ENCODE measurements around the gene CDKN1B. TPM values are rescaled to one million over a fixed set of nuclear protein-coding genes. Genes with fewer than 3 reads are reported as not detected.
"Not testable (repeated sequence)": the region's sequence is repeated elsewhere in the genome, so short reads cannot be mapped to it uniquely, and the experiment has no call there.

The CDKN1B gene
- total RNA-seq, 1 donor from 2014 or later: 29.5 TPM

DNA sequence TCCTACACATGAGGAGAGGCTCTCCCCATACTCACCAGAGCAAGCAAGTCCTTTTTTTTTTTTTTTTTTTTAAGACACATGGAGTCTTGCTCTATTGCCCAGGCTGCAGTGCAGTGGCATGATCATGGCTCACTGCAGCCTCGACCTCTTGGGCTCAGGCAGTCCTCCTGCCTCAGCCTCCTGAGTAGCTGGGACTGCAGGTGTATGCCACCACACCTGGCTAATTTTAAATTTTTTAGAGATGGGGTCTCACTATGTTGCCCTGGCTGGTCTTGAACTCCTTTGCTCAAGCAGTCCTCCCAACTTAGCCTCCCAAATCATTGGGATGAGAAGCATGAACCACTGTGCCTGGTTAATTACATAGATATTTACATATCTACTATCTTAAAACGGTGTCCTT lies 21.0 kb downstream of the CDKN1B start:
- DNase-seq (ENCODE audit: low spot score); intact Hi-C loops (cut with DNase I): not testable (repeated sequence)

DNA sequence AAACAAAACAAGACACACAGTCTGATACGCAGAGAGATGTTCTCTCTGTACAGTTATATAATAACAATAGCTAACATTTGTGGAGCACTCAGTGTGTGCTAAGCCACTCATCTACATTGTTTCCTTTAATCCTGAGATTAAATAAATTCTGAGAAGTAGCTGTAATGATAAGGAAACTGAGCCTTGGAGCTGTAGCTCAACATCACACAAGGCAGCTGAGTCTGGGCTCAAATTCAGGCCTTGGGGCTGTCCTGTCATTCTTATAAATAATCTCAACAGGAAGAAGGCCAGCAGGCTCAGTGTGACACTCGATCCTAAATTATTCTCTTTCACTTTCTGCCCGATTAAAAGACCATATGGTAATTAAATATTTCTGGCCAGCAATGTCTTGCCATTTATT lies 24.5 kb downstream of the CDKN1B start:
- DNase-seq (ENCODE audit: low spot score): no peak
- intact Hi-C loops (cut with DNase I): loop anchor here (5.0 kb wide), 1 partner anchor 36 kb away; no protein-coding TSS in a partner anchor

DNA sequence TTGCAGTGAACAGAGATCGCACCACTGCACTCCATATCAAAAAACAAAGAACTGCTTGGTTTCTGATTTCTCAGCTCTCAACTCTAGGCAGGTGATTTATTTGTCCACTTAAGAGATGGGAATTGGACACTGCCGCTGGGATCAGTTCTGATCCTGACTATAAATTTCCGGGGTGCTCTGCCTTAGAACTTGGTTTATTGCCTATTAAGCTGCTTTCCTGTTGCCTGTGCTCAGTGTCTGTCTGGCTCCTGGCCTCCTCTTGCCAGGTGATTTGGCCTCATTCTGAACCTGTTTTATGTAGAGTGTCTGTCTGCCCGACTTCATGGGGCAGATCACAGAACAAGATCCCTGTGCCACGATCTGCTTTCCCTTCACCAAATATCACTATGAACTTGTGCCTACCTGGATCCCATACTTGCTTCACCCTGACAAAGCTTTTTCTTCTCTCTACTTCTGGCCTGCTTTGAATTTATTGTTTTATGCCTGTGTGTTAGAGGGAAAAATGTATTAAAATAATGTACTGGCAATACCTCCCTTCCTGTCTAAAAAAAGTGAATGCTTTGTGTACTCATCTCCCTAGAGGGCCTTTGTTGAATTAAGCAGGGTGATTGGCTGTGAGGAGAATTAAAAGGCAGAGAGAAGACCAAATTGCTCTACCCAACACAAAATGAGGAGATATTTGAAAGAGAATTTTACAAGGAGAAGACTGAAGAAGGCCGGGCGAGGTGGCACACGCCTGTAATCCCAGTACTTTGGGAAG lies 27.6 kb downstream of the CDKN1B start:
- DNase-seq (ENCODE audit: low spot score): no peak
- intact Hi-C loops (cut with DNase I): loop anchor here (5.0 kb wide), 1 partner anchor 33 kb away; no protein-coding TSS in a partner anchor

DNA sequence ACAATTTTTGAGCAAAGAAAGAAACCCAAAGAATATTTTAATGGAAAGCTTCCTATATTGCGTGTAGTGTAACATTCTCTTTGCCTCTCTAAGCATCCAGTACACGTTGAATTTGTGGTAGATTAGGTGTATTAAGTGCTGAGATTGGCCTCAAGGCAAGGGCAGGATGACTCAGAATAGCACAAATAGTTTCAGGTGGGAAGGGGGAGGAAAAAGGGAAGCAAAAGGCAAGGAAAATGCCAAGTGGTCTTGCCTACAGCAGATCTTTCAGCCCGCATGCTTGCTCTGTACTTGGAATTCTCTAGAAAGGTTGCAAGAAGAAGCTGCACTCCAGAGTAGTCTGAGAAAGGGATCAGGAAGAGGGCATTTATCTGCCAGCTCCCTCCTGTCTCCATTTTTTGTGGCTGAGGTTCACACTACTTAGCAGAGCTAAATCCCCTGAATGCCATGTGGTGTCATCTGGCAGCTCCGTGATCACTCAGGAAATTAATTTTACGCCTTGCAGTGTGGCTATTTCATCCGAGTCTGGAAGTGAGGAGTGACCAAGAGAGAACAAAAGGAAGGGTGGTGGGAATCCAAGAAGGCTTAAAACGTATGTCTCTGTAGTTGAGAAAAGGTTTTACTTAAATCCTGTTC lies 28.5 kb downstream of the CDKN1B start:
- DNase-seq (ENCODE audit: low spot score): no peak
- intact Hi-C loops (cut with DNase I): no loop called here

DNA sequence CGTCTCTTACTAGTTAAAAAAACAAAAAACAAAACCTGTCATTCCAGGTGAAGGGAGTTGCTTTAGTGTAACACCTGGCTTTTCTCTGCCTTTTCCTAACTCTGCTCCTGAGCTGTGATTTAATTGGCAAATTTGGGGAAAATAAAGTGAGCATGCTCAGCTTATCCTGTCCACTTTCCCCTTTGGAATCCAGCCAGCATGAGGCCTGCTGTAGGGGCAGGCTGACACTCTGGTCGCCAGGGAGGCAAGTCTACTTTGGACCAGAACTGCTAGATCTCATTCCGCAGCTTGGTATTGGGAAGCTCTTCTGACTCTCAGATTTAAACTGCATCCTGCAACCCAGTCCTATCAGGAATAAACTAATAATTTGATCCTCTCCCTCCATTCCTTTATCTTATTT lies 30.1 kb downstream of the CDKN1B start:
- no peak for DNase-seq (ENCODE audit: low spot score)
- intact Hi-C loops (cut with DNase I): no loop called here

DNA sequence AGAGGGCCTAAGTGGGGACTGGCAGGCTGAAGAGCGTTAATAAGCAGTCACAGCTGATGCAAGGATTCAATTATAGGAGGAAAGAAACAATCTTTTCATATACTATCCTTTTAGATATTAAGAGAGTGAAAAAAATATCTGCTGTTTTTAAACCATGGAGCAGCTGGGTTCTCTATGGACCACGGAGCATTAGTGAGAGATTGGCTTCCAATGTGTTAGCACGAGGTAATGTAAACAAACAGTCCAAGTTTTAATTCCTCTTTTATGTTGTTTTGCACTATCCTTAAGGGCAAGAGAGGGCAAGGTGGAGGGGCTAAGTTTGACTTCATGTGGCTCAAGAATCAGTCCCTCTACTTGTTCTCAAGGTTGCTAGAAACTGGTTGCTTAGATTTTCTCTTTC lies 30.9 kb downstream of the CDKN1B start:
- DNase-seq (ENCODE audit: low spot score): no peak
- intact Hi-C loops (cut with DNase I): no loop called here

DNA sequence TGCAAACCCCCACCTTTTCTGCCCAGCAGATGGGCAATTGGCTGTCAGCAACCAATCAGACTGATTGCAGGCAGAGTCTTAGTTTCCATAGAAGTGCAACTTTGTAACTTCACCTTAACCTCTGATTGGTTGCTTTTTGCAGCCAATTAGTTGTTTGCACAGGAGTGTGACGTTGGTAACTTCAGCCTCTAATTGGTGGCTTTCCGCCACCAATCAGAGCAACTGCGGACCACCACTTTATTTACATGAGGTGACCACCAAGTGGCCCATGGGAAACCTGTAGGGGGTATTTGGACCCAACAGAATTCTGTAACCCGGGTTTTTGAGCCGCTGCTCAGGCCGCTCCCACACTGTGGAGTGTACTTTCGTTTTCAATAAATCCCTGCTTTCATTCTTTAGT lies 32.3 kb downstream of the CDKN1B start:
- intact Hi-C loops (cut with DNase I): no loop called here
- DNase-seq (ENCODE audit: low spot score): no peak

DNA sequence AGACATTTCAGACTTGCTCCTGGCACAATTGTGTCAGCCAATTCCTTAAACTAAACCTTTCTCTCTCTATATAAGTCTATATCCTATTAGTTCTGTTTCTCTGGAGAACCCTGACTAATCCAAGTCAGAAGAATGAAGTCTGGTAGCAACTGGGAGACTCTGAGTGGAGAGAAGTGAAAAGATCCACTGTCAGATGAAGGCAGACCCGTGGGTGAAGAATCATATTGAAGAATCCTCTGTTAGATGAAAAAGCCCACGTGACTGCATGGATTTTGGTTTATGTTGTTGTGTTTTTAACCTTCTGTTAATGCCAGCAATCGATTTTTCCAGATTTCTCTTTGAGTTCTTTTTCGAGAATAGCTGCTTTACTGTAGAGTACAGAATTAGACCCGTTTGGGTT lies 38.8 kb downstream of the CDKN1B start:
- intact Hi-C loops (cut with DNase I): no loop called here
- no peak for DNase-seq (ENCODE audit: low spot score)

DNA sequence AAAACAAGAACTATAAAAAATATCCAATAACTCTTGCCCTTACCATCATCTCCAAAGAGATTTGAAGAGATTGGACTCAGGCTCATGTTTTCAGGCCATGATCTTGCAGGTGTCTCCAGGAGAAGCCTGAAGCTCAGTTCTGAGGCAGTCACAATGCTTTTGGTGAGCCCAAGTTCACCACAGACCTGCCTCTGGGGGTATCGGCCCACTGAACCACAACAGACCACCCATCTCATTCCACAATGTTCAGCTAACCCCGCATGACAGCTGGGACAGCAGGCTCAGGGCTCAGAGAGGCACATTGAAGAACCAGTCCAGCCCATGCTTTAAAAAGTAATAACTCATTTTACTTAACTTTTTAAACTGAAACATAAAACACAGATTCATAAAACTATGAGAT lies 40.0 kb downstream of the CDKN1B start:
- no peak for DNase-seq (ENCODE audit: low spot score)
- intact Hi-C loops (cut with DNase I): no loop called here

DNA sequence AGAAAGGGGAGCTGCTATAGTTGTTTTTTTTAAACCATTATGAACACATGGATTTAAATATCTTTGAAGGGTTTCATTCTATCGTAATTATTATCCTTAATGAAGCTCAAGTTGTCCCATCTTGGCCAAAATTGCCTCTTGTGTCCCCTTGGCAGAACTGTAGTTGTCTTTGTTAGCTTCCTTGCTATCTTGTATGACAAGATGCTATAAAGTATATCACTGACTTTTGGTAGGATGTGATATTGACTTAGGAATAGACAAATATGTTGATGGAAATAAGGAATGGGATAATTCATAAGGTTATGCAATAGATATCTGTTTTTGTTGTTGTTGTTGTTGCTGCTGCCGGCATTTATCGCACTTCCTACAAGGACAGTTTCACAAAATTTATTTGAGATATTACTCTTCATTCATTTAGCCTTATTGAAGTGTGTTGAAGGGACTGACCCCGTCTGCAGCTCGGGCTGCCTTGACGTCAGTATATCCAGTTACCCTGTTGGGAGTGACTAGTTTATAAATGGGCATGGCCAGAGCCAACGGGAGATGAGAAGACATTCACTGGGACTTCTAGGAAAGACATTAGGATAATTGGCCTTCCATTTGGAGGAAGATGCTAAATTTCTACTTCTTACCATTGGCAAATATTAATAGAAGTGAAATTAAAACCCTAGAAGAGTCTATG lies 42.2 kb downstream of the CDKN1B start:
- DNase-seq (ENCODE audit: low spot score): no peak
- intact Hi-C loops (cut with DNase I): no loop called here

DNA sequence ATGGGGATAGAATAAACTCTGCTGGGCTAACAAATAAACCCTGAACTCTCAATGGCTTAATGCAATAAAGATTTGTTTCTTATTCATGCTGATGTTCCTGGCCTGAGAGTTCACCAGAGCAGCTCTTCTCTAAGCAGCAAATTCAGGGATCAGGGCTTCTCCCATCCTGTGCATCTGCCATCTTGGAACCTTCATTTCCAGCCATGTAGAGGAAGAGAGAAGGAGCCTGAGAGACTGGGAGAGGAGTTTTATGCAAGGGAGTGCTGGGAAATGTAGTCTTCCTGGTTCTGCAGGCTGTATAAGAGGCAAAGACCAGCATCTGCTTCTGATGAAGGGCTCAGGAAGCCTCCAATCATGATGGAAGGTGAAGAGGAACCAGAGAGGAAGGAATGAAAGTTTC lies 47.7 kb downstream of the CDKN1B start:
- no peak for DNase-seq (ENCODE audit: low spot score)
- intact Hi-C loops (cut with DNase I): no loop called here

DNA sequence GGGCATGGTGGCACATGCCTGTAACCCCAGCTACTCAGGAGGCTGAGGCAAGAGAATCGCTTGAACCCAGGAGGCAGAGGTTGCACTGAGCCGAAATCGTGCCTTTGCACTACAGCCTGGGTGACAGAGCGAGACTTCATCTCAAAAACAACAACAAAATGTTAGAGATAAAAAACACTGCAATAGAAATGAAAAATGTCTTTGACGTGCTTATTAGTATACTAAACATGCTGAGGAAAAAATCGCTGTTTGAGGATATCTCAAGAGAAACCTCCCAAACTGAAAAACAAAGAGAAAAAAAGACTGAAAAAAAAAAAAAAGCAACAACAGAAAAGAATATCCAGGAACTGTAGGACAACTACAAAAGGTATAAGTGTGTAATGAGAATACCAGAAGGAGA lies 53.1 kb downstream of the CDKN1B start:
- intact Hi-C loops (cut with DNase I): no loop called here
- DNase-seq (ENCODE audit: low spot score): no peak

Small RNA genes within 50 kb of the gene (microRNA-seq; reads per million reads assigned to microRNA genes)
- gene MIR613: not detected

Other genes starting within 250 kb of the CDKN1B start
- 24.5 TPM for gene DUSP16, start 154.5 kb upstream of the CDKN1B start, total RNA-seq
- 20.0 TPM for gene CREBL2, start 105.5 kb upstream of the CDKN1B start, total RNA-seq
- not detected for gene GPR19, start 21.2 kb upstream of the CDKN1B start, total RNA-seq
- gene APOLD1, start 68.3 kb downstream of the CDKN1B start, total RNA-seq: 13.0 TPM
- gene DDX47, start 96.0 kb downstream of the CDKN1B start, total RNA-seq: 25.5 TPM
- gene GPRC5A, start 174.2 kb downstream of the CDKN1B start, total RNA-seq: 0.78 TPM
- gene GPRC5D, start 234.8 kb downstream of the CDKN1B start, total RNA-seq: not detected

All from cardiac septum (tissue), 1 donor.